ENCODE data around the gene RBBP4.
A peak's percentile ranks its signal among the peaks of the same experiment; 100 is the strongest.
"Not testable (repeated sequence)": the region's sequence is repeated elsewhere in the genome, so short reads cannot be mapped to it uniquely, and the experiment has no call there.

RBBP4 gene

DNA sequence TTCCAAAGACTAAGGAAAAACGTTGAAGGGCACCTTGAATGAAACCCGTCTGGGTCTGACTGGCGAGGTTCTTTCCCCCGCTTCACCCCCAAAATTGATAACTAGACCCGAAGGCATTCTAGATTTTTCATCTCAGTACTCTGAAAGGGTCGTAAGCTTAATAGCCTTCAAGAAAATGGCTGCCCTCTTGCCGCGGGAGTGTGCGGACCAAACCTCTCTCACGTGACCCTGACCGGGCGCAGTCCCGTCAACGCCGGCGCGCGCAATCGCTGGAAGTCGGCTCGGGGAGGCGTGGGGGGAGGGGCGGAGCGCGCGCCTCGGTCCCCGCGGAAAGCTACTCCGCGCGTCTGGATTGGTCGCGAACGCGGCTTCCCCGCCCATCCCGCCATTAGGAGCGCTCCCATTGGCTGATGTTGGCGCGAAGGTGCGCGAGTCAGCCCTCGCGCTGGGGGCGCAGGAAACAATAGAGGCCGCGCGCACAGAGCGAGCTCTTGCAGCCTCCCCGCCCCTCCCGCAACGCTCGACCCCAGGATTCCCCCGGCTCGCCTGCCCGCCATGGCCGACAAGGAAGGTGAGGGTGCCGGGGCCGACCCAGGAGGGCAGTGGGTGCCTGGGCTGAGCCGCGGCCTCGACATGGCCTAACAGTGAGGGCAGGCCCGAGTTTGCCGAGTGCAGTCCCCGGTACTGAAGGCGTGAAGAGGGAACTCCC lies at the start of gene RBBP4:
Gene RBBP4, plus strand, starts transcription at position 457 of the 709 bp plus-strand sequence. Its CDS starts 99 bp downstream, at position 556.
- DNase-seq (ENCODE audit: low read depth), result peak; percentile 85

DNA sequence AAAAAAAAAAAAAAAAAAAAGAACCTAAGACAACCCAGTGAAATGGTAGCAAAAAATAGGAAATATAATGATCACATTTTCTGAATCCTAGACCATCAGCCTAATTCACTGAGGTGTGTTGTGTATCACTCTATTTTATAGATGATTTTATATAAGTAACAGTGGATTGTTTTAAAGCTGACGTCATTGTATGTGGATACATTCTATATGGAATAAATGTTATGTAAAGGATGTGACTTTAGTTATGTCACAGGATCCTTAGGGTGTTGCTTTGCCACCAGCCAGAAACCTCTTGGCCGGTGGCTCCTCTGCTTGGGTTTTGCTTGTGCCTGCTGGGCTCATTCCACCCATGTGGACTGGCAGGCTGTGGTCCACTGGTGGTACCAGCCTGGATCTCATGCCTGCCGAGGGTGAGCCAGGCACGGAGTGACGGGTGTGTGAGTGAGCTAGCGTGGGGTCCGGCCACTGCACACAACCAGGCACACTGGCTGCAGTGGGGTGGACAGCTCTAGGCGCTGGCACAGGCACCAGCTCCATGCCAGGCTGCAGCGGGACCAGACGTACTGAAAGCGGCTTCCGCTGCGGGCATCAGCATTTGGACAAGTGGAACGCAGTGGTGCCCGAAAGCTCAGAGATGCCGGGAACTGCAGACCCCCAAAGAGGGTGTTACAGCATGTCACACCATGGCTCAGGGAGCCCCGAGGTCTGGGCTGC lies 45.1 kb upstream of the RBBP4 start:
- DNase-seq (ENCODE audit: low read depth), result no peak

DNA sequence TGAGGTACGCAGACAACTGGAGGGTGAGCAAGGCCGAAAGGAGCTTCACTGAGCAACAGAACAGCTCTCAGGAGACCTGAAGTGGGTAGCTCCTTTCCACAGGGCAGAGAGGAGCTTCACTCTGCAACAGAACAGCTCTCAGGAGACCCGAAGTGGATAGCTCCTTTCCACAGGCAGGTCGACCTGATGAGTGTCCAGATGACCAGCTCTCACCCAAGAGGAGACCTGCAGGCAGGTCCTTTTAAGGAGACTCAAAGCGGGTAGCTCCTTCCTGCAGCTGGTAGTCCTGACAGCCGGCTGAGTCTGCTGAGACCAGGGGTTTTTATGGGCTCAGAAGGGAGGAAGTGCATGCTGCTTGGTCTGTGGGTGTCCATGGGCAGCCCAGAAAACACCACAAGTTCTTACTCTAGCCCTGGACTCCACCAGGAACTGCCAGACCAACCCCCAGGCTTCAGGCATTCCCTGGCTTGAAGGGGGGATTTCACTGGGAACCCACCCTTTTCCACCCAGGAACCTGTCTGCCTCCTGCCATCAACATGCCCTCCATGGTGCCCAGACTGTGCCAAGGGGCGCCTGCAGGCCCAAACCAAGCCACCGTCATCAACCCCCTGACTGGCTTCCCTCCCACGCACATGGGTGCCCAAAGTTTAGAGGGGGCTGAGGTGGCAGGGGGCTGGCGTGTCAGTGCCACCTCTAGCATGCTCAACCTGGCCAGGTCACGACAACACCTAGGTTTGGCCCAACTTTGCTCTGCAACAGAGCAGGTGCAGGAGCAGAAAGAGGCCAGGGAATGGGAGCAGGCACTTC lies 44.2 kb upstream of the RBBP4 start:
- DNase-seq (ENCODE audit: low read depth), result no peak

DNA sequence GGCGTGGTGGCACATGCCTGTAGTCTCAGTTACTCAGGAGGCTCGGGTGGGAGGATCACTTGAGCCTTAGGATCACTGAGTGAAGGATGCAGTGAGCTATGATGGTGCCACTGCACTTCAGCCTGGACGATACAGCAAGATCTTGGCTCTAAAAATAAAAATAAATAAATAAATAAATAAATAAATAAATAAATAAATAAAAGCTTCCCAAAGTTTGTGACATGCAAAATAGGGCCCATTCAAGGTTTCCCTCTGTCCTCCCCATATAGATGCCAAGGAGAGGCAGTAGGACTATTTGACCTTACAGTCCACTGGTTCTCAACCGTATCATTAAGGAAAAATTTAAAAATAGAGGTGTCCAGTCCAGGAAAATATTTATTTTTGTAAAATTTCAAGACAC lies 41.8 kb upstream of the RBBP4 start:
- DNase-seq (ENCODE audit: low read depth), result no peak

DNA sequence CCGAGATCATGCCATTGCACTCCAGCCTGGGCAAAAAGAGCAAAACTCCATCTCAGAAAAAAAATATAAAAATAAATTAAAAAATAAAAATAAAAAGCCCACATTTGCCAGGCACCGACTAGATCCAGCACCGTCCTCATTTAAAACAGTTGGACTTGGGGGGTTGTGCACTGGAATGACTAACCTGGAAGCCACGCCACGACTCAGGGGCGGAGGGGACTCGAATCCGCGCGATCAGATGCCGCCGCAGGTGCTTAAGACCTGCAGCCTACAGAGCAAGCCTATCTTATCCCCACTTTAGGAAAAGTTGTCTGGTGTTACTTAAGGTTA lies 39.2 kb upstream of the RBBP4 start:
- DNase-seq (ENCODE audit: low read depth), result peak; percentile 8

DNA sequence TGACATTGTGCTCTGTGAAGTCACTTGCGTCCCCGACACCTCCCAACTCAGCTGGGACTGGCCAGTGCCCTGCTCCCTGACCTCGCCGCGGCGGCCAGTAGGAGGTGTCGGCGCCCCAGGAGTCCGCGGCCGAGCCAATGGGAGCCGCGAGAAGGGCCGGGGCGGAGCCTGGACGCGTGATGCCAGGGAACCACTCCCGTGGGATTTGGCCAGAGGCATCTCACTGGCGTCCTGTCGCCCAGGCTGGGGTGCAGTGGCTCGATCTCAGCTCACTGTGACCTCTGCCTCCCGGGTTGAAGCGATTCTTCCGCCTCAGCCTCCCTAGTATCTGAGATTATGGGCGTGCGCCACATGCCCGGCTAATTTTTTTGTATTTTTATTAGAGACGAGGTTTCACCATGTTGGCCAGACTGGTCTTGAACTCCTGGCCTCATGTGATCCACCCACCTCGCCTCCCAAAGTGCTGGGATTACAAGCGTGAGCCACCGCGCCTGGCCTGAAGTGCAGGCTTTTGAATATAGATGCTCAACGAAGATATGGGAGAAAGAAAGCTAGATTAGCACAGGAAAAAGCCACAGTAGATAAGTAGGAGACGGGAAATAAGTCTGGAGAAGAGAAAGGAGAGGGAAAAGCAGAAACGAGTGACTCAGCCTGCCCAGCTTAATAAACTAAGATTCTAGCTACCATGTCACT lies 38.7 kb upstream of the RBBP4 start:
- DNase-seq (ENCODE audit: low read depth), result peak; percentile 24

DNA sequence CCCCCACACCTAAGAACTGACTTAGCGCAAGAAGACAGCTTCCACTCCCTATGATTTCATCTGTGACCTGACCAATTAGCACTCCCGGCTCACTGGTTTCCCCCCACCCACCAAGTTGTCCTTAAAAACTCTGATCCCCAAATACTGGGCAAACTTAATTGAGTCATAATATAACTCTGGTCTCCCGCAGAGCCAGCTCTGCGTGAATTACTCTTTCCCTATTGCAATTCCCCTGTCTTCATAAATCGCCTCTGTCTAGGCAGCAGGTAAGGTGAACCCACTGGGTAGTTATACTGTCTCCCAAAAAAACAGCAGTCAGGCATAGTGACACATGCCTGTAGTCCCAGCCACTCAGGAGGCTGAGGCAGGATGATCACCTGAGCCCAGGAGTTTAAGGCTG lies 37.5 kb upstream of the RBBP4 start:
- DNase-seq (ENCODE audit: low read depth), result no peak

DNA sequence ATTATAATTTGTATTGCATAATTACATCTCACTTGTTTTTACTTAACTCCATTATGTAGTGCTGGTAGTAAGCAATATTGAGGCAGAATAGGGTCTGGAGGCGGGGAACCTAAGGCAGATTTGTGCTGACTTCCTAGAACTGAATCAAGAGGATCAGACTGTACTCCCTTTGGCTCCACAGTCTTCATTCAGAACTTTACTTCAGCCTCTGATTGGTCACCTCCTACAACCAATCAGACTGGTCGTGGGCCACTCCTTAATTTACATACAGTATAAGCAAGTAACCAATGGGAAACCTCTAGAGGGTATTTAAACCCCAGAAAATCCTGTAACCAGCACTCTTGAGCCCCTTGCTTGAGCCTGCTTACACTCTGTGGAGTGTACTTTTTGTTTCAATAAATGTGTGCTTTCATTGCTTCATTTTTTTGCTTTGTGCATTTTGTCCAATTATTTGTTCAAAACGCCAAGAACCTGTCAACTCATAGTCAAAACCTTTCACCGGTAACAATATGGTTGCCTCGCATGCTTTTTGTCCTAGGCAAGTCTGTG lies 32.3 kb upstream of the RBBP4 start:
- DNase-seq (ENCODE audit: low read depth), result no peak

DNA sequence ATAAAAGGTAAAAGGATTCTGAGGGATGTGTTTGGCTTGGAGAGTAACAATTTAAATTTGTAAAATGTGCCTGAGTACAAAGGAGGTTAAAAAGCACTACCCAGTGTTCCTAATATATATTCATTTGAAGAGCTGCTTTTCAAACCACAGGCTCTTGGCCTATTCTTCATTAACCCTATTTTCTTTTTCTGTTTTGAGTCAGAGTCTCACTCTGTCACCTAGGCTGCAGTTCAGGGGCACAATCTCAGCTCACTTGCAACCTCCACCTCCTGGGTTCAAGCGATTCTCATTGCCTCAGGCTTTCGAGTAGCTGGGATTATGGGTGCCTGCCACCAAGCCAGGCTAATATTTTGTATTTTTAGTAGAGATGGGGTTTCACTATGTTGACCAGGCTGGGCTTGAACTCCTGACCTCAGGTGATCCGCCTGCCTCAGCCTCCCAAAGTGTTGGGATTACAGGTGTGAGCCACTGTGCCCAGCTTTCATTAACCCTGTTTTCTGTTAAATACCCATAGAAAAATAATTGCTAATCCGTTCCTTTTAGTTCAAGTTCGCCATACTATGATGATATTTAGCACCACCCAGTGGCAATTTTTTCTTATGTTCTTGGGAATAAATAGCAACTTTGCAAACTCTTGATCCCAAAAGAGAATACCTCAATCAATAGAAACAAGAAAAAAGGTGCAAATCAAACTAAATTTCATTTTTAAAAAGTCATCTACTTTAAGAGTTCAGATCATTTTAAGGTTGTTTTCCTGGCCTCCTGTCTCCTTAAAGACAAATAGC lies 31.1 kb upstream of the RBBP4 start:
- no peak for DNase-seq (ENCODE audit: low read depth)

DNA sequence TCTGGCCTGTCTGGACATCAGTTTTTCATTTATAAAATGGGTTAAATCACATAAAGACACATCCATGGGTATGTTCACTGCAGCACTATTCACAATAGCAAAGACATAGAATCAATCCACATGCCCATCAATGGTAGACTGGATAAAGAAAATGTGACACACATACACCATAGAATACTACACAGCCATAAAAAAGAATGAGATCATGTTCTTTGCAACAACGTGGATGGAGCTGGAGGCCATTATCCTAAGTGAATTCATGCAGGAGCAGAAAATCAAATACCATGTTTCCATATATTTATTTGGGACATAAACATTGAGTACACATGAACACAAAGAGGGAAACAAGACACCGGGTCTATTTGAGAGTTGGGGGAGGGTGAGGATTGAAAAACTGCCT lies 28.8 kb upstream of the RBBP4 start:
- no peak for DNase-seq (ENCODE audit: low read depth)

DNA sequence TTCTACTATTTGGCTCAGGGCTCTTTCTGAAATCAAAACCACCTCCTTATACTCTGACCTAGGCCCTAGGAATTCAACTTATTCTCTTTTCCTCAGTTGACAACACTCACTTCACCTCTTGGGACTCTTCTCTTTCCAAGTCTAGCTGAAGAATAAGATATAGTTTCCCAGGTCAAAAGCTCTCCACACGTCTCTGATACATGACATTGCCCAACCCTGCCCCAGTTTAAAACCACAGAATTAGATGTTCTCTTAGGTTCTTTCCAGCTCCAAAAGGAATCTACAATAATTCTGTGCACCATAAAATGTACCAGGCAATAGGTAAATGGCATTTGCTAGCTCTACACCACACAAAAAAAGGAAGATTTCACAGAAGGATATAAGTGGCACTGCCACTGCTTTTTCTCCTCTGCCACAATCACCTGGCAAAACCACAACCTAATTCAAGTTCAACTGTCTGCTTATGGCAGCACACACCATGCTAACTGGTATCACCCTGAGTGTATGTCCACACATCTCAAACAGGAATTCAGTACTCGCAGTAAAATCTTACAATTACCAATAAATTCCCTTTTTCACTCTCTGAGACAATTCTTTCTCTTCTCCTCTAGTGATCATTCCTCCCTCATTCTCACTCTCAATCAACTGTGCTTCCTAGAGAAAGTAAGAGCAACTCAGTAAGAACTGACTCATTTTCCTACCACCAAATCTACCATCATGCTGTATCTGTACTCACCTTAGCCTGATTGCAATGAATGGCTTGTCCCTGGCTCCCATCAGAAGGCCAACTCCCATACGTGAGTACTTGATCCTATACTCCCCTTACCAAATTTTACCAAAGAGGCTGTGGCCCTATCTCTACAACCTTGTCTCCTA lies 28.0 kb upstream of the RBBP4 start:
- no peak for DNase-seq (ENCODE audit: low read depth)

DNA sequence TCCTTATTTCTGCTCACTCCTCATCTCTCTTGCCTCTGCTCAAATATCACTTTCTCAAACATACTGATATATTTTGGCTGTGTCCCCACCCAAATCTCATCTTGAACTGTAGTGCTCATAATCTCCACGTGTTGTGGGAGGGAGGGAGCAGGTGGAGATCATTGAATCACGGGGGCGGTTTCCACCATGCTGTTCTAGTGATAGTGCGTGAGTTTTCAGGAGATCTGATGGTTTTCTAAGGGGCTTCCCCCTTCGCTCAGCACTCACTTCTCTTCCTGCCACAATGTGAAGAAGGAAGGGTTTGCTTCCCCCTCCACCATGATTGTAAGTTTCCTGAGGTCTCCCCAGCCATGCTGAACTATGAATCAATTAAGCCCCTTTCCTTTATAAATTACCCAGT lies 27.2 kb upstream of the RBBP4 start:
- no peak for DNase-seq (ENCODE audit: low read depth)

DNA sequence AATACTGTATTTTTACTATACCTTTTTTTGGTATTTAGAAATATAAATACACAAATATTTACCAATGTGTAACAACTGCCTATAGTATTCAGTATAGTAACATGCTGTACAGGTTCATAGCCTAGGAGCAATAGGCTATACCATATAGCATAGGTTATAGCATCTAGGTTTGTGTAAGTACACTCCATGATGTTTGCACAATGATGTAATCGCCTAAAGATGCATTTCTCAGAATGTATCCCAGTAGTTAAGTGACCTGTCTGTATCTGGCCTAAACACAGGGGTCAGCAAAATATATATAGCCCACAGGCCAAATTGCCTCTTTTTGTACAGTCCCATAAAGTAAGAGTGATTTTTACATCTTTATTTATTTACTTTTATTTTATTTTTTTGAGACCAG lies 24.8 kb upstream of the RBBP4 start:
- DNase-seq (ENCODE audit: low read depth), result no peak

DNA sequence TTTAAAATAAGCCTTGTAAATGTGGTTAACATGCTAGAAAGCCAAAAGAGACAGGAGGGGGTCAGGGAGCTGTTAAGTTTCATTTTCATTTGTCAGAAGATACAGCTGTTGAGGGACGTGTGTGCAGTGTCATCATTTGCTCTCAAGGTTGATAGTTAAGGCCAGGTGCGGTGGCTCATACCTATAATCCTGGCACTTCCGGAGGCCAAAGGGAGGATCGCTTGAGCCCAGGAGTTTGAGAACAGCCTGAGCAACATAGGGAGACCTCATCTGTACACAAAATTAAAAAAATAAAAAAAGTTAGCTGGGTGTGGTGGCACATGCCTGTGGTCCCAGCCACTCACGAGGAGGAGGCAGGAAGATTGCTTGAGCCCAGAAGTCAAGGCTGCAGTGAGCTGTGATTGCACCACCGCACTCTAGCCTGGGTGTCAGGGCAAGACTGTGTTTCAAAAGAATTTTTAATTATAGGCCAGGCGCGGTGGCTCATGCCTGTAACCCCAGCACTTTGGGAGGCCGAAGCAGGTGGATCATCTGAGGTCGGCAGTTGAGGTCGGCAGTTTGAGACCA lies 23.3 kb upstream of the RBBP4 start:
- no peak for DNase-seq (ENCODE audit: low read depth)

DNA sequence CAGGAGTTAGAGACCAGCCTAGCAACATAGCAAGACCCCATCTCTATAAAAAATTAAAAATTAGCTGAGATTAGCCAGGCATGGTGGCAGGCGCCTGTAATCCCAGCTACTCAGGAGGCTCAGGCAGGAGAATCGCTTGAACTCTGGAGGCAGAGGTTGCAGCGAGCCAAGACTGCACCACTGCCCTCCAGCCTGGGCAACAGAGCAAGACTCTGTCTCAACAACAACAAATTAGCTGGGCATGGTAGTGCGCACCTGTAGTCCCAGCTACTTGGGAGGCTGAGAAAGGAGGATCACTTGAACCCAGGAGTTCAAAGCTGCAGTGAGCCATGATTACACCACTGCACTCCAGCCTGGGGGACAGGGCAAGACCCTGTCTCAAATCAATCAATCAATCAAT lies 20.8 kb upstream of the RBBP4 start:
- DNase-seq (ENCODE audit: low read depth), result not testable (repeated sequence)

DNA sequence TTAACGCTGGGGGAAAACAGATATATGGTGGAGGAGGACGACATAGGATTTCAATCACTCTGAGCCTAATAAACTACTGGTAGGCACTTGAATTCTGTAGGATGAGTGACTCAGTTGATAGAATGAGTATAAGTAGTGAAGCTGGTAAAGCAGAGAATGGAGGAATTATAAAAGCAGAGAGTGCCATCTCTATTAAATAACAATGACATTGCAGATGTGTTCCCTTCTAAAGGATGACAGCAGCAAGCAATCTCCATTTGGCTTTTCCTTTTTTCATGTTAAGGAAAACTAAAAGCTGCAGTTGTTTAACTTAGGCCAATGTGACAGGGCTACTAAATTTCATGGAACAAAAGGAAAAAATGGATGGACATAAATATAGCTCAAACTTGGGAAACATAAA lies 18.2 kb upstream of the RBBP4 start:
- no peak for DNase-seq (ENCODE audit: low read depth)

DNA sequence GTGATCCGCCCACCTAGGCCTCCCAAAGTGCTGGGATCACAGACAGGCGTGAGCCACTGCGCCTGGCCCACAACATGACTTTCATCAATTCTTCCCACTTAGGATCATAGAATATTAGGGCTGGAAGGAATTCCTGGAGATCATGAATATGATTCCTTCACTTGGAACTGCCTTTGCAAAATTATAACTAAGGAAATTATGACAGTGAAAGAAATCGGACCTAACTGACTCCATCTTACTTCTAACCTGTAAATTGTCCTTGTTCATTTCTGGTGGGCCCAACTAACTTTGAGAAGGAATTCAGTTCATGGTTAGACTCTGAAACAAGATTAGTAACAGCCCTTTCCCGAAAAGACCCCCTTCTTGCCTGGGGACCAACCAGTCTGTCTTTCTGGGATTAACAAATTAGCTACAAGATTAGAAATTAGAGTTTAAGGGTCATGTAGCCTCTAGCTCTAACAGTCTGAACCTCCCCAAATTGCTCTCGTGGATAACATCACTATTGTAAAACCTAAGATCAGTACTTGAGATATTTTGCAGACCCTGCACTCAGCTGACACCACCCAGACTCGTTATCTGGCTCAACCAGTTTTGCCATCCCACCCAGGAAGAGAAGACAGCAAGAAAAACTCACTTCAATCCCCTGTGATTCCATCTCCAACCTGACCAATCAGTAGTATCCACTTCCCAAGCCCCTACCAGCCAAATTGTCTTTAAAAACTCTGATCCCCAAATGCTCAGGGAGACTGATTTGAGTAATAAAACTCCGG lies 15.3 kb upstream of the RBBP4 start:
- DNase-seq (ENCODE audit: low read depth), result no peak

DNA sequence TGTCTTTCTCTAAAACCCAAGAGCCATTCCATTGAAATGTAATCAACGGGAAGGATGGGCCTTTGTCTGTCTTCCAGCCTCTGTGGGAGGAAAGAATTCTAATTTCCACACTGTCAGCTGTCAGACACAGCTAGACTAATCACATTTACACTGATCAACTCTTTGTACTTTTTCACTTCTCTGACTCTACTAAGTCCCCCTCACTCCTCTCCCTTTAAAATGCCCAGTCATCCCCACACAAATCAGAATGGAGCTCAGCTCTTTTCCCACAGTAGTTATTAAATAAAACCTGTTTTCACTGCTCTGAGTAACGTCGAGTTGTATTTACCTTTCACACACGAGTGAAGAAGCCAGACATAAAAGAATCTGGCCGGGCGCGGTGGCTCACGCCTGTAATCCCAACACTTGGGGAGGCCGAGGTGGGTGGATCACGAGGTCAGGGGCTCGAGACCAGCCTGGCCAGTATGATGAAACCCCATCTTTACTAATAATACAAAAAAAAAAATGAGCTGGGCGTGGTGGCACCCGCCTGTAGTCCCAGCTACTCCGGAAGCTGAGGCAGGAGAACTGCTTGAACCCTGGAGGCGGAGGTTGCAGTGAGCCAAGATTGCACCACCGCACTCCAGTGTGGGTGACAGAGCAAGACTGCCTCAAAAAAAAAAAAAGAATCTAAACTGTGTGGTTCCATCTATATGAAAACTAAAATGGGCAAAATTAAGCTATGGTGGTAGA lies 13.9 kb upstream of the RBBP4 start:
- no peak for DNase-seq (ENCODE audit: low read depth)

Measured in HS-5 (cell line).